Measurements from ENCODE around the gene SCAMP3.

Gene SCAMP3

DNA sequence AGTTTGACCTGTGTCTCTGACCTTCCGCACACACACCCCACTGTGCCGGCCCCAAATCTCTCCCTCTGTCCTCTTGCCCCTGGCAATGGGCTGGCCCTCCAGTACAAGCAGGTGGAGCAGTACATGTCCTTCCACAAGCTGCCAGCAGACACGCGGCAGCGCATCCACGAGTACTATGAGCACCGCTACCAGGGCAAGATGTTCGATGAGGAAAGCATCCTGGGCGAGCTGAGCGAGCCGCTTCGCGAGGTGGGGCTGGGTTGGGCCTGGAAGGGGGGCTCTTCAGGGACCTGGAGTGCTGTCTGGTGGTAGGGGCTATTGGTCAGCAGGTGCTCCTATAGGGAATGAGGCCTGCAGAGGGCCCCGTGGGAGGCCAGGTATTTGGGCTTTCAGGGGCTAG, 22.9 kb upstream of the SCAMP3 start:
- DNase-seq = no peak

DNA sequence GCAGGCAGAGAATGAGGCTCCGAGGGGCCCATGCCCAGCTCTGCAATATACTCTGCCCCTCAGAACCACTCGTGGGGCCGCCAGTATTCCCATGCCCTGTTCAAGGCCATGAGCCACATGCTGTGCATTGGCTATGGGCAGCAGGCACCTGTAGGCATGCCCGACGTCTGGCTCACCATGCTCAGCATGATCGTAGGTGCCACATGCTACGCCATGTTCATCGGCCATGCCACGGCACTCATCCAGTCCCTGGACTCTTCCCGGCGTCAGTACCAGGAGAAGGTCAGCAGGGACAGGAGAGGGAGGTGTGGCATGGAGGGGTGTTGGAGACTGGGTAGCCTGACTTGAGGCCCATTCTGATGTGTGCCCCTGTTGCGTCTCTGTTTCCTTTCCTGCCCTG, 22.3 kb upstream of the SCAMP3 start:
- no peak for DNase-seq

DNA sequence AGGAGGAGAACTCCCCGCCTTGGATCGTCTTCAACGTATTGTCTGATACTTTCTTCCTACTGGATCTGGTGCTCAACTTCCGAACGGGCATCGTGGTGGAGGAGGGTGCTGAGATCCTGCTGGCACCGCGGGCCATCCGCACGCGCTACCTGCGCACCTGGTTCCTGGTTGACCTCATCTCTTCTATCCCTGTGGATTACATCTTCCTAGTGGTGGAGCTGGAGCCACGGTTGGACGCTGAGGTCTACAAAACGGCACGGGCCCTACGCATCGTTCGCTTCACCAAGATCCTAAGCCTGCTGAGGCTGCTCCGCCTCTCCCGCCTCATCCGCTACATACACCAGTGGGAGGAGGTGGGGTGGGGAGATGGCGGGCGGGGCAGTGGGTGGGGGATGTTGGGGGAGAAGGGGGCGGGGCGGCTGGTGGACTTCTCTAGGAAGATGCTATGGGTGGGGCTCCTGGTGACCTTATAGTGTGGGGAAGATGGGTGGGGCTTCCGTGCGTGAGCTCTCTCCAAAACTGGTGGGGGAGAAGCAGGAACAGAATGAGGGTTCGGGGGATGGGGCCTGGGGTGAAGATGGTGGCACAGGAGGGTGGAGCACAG, 20.4 kb upstream of the SCAMP3 start:
- DNase-seq = no peak

DNA sequence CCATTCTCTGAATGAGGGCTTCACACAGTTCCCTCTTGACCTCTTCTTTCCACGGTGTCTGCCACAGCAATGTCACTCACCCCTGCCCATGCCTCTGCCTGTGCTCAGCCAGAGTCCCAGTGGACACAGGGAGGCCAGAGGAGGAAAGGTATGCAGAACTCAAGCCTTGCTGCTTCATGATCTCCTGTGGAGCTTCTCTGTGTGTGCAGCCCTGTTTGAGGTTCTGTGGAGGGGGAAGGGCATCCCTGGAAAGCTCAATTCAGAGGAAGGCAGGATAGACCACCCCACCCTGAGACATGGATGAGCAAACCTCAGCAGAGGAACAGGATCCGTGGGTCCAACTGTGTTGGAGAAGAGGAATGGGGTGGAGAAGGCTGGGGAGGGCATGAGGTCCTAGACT, 17.1 kb upstream of the SCAMP3 start:
- DNase-seq = no peak

DNA sequence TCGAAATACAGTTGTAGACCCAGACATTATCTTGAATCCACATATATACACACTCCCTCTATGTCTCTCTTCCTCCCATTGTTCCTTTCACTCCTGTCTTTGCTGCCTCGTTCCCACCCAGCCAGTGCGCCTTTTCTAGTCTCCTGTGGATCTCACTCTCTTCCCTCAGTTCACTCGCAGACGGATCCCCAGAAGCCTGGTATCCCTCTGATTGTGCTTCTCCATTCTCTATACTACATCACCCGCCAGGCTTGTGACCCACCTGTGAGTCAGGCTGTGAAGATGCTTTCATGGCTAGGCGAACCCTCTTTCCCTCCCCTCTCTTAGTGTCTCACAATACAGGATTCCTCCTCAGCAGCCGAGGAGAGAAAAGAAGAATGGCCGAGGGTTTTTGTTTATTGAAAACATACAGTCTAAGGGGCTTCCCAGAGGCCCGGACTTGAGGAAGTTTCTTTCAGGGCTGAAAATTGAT, 16.6 kb upstream of the SCAMP3 start:
- no peak for DNase-seq

DNA sequence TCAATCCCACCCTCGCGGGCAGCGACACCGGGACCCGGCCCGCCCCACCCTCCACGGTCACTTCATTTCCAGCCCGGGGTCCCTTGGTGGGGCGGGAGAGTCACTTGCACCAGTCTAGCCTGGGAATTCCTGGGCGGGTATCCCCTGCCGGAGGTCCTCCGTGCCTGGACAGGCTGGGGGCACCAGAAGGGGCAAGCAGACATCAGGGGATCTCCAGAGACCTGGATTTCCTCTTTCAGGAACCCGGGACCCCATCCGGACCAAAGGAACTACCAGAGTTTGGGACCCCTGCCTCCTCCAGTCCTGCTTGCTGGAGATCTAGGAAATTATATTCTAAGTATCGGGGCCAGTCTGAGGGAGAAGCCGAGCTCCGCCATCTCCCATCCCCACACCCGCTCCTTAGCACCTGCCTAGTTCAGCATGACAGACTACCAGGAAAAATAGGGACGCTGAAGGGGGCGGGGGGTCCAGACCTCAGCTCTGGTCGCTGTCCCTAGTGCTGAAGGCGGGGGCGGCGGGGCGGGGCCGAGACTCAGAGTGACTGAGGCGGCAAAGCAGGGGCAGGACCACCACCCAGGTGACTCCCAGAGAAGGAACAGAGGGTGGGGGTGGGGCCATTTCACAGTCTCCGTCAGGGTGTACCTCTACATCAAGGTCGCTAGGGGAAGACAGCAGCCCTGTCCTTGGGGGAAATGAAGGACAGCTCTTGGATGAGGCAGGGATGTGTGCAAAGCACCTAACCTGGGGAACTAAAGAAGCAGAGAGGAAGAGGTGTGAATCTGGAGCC, 15.9 kb upstream of the SCAMP3 start:
- DNase-seq = peak; percentile 11

DNA sequence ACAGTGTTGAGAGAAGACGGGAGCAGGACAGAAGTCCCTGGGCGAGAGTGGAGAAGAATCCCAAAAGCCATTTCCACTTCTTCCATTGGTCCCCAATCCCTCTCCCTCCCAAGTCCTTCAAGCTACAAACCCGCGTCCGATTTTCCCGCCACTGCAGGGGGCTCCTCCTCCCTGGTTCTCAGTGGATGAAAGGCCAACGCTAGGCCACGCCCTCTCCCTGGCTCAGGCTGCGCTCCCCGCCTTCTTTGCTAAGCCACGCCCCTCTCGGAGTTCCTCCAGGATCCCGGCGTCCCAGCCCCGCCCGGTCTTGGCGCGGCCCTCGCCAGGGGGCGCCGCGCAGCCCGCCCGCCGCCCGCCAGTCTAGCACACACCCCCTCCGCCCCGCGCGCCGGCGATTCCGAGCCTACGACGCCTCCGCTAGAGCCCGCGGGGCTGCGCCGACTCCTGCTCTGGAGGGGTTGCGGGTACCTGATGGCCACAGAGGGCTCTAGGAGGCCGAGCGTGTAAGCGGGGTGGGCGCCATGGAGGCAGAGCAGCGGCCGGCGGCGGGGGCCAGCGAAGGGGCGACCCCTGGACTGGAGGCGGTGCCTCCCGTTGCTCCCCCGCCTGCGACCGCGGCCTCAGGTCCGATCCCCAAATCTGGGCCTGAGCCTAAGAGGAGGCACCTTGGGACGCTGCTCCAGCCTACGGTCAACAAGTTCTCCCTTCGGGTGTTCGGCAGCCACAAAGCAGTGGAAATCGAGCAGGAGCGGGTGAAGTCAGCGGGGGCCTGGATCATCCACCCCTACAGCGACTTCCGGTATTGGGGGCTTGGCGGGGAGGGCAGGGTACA, 15.1 kb upstream of the SCAMP3 start, which contains the start of gene HCN3:
HCN3 (plus strand) TSS at position 394 of the 832 bp plus-strand sequence; CDS start at position 522, 128 bp downstream.
- peak; percentile 92 for DNase-seq

DNA sequence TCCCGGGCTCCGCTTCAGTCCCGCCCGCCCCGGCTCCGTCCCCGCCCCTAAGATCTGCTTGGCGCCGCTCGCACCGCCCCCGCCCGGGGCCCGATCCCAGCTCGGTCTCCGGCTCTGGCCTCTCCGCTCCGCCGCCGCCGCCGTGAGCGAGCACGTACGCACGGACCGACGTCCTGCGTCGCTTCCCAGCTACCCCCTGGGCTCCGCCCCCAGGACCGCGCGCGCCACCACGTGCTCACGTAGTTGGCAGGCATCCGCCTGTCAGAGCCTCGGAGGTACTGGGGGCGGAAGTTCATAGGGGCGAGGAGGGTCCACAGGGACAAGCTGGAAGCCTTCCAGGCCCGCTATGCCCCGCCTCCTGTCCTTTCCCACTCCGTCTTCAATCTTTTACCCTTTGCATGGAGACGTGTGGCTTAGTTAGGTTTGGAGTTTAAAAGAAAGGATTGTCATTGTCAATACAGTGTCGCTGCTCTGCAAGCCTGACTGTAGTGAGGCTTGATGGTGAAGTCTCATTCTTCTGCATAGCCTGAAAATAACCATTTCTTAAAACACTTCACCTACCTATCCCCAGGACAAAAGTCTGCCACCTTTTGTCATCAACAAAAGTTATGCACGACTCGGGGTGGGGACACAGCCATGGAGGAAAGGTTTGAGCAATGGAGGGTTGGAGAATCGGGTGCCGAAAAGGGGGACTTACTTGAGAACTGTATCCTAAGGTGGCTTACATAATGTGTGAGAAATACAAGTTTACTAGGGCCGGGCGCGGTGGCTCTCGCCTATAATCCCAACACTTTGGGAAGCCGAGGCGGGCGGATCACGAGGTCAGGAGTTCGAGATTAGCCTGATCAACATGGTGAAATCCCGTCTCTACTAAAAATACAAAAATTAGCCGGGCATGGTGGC, 11.4 kb upstream of the SCAMP3 start, which contains the start of gene CLK2:
CLK2 (minus strand) TSS at position 162 of the 903 bp plus-strand sequence. CDS start 2,527 bp downstream, outside the sequence.
- peak; percentile 94 for DNase-seq

DNA sequence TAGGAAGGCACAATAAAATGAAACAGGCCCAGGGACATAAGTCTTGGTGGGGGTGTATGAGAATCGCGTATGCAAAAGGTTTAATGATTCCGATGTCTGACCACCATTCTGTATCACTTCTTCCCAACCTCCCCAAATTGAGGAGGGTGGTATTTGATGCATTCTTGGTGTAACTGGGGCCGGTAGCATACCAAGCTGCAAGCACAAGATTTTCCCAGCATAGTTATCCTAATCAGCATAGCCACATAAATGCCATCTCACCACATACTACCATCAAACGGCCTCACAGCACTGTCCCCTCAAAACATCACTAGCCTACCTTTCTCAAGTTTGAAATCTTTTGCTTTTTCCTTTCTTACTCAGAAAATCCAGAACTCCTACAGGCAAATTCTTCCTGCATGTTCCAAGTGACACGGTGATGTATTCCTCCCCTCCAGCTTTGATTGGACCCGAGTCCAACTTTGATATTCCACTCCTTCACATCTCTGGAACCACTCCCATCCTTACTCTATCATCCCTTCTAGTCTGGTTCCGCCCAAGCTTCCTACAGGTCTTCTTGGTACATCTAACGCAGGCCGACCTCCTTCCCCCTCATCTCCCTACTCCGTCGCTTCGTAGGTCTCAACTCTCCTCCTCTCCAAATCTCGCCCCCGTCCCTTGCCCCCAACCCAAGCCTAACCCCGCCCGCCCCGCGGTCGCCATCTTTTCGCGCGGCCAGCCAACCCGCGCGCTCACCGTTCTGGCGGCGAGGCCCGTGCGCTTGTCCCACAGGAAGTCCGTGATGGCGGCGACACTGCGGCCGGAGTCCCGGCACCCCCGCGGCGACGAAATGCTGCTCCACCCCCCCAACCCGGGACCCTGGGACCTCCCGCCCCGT, 10.5 kb upstream of the SCAMP3 start:
- no peak for DNase-seq

DNA sequence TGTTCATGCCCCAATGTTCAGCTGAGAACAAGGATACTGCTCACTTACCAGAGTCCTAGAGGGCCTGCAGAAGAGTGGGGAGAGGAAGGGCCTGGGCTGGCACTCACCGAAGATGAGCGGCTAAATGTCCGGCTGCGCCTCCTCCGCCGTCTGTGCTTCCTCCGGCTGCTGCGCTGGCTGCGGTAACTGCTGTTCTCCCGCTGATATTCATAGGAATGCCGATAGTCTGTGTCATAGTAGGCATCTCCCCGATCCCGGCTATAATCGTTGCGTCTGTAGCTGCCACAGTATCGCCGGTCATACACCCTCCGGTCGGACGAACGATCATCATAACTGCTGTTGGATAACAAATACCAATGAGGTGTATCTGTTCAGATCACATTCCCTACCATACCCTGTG, 7.2 kb upstream of the SCAMP3 start:
- no peak for DNase-seq

DNA sequence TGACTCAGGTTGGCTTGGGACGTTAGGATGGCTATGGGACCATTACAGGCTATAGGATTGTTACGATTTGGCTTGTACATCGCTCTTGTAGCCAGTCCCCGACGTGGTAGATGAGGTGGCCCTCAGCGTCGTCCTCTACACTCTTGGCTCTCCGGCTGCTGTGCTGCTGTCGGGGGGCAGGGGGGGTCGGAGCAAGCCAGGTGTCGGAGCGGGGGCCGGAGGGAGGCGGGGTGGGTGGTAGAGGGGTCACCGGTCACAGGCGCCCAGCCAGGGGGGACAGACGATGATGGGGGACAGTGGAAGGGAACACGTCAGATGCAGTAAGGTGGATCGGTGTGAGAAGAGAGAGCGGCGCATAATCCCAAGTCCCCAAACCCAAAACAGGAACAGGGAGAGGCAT, 6.5 kb upstream of the SCAMP3 start:
- no peak for DNase-seq

DNA sequence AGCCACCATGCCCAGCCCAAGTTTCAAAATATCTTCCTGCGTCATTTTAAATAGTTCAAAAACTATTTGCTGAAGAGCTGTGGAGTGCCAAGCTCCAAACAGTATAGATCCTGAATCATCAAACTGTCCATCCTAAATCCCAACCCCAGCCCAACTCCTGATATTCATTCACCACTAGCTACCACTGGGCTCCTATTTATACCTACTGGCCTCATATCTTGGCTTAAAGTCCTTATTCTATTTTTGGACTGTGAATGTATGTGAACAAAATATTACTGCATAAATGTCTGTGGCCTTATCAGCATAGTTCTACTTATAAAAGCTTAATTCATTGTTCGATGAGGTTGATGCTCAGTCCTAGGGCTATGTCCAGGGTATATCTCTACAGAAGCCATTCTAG, 5.2 kb upstream of the SCAMP3 start:
- no peak for DNase-seq

DNA sequence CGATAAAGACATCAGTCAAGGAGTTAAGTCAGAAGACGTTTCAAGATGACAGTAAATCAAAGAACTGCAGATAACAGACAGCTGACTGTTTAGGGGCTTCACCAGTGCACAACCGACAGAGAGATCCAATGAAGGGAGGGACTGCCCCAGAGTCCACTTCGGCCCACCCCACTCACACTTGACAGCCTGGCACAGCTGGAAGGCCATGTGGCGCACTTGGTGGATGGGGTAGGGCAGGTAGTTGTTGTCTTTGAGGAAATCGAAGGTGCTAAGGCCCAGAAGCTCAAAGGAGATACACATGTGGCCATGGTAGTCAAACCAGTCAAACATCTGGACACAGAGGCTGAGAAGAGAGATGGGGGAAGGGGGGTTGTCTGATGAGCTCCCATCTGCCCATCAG, 4.4 kb upstream of the SCAMP3 start:
- no peak for DNase-seq

DNA sequence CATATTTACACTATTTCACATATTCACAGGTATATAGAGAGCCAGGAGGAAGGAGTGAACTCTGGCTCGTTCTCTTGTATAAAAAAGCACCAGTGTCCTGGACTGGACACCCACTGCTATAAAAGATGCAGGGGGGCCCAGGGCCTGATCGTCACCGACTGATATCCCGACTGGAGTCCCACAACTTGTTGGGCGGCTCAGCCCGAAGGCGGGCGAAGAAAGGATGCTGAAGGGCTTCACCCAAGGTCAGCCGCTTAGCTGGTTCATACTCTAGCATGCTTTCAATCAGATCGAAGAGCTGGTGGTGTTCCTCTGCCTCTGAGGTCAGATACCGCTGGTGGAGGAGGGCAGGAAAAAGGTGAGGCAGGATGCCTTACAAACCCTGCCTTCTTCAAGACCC, 907 bp upstream of the SCAMP3 start:
- no peak for DNase-seq

DNA sequence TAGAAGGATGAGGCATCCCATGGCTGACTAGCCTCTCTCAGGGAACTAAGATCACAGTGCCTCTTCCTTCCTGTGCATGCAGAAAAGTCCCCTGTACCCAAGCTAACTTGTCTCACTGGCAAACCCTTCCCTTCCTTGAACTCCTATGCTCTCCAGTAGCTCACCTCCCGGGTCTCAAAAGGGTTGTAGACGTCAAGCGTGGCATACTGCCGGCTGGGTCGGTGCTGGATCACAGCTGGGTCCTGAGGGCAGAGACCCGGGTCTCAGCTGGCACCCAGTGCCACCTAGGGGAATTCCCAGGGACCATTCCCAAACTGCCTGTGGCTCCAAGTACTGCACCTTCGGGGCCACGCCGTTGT, 688 bp downstream of the SCAMP3 start:
- DNase-seq = no peak

DNA sequence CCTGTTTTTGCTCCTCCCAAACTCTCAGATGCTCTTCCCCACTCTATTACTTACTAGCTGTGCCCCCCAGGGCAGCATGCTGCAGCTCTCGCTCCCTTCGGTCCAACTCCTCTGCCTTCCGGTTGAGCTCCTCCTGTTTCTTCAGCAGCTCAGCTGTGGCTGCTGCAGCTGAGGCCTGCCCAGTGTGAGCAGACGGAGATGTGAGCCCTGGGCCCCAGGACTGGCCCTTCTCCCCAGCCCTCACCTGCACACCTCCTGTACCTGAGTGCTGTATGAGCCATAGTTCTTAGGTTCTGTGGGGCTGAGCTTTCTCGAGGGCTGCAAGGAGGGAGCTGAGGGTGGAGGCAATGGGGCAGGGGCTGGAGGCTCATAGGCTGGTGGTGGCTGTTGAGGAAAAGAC, 1.9 kb downstream of the SCAMP3 start:
- DNase-seq = no peak

DNA sequence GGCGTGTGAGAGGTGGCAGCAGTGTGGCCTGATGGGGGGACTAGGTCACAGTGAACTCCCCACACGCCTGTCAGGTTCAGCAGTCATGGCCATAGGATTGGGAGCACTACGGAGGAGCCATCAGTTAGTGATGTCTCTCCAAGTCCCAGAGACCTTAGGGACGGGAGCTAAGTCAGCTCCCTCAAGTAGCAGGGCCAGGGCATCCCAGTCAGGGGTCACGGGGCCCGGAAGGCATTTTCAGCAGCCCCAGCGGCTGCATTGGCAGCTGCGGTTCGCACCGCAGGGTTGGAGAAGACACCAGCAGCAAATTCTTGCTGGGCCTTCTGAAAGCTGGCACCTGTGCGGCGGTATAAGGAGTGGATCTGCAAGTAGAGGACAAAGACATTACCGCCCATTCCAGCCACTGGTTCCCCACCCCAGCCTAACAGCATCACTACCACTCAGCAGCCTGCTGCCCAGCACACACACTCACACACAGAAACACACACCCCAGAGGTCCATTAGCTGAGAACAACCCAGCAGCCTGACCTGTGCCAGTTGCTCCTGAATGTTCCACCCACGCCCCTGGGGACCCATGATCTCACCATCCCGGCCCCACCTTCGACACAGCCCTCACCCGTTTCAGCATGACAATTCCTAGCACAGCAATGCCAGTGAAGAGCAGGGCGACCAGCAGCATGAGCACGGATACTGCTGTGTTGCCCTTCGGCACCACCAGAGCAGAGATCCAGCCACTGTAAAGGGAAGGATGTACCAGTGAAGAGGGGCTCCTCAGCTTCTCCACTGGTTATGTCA, 5.9 kb downstream of the SCAMP3 start:
- no peak for DNase-seq

DNA sequence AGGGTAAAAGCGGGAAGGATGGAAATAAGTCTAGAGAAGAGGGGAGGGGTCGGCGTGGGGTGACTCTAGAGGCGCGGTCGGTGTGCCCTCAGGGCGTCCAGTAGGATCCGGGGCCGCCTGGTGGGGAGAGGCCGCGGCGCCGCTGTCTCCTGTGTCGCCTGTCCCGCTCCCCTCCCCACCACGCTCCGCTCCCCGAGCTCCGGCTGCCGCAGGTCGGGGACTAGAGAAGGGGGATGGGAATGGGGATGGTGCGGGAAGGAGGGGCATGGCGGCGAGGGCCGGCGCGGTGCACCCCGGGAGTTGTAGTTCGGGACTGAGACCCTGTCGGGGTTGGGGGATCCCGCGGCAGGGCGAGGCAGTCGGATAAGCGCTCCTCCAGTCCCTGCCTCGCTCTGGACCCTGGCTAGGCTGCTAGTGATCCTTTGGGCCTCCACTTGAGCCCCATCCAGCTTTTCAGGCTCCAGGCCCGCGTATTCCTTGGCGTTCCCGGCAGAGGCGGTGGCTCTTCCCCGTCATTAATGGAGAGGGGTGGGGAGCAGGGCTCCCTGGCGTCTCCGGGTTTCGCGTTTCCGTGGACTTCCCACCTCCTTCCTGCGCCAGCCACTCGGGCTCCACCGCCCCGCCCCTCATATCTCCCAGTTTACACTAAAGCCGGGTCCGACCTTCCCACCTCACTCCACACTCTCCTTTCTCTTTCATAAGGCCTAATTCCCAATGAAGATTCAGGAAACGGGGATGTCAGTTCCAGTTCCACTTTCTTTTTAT, 6.7 kb downstream of the SCAMP3 start, which contains the start of gene ENTREP3:
ENTREP3 (minus strand) TSS at position 241 of the 765 bp plus-strand sequence. CDS start 606 bp downstream, outside the sequence.
- DNase-seq = peak; percentile 48

DNA sequence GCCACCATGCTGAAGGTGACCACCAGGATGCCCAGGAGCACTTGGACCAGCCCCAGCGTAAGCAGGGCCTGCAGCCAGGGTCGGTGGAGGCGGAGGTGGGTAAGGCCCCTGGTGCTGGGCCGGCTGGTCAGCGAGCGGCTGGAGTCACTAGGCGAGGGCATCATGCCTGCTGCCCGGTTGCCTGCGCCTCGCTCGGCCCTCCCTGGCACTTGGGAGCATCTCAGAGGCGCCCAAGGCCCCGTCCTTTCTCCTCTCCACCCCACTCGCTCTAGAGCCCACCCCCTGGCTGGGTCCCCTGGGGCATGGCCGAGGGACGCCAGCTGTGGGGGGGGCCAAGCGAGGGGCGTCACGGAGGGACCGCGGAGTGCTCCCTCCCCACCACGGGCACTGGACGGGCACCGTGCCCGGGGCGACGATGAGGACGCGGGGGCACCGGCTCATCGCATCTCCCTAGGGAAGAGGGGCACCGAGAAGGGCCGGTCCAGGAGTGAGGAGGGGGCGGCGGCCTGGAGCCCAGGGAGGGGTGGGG, 7.4 kb downstream of the SCAMP3 start:
- DNase-seq = no peak

Data from NCI-H2081 treated with DMSO at 0.1 percent for 48 hours (cell line).